Thyroid gland (tissue), 4 donors: Measurements from ENCODE around the gene TNK1. TPM values are rescaled to one million over a fixed set of nuclear protein-coding genes. Genes with fewer than 3 reads are reported as not detected.

Experiments used
- DNase-seq, 2 donors: peaks; one replicate each; pipeline ENCODE4 v3.0.0-alpha.2; 2019
- H3K27ac ChIP-seq, 3 donors: fragments of 200-600 bp; sonication (generic); 1 replicate in 2 of 3; 2 replicates in 1 of 3; pipeline ENCODE4 v1.5.1; 2016 to 2019; ENCODE audit warnings: mild to moderate bottlenecking in 1 of 3, moderate library complexity in 1 of 3
- H3K27me3 ChIP-seq: fragments of 200-600 bp; sonication (generic); one replicate; pipeline ENCODE4 v1.5.1; 2019
- H3K36me3 ChIP-seq, 2 donors: fragments of 200-600 bp; sonication (generic); one replicate each; pipeline ENCODE4 v1.5.1; 2016 to 2019
- H3K4me1 ChIP-seq, 2 donors: fragments of 200-600 bp; sonication (generic); one replicate each; pipeline ENCODE4 v1.5.1; 2017 to 2019
- H3K4me3 ChIP-seq, 3 donors: fragments of 200-600 bp; sonication (generic); replicated peaks in 1 of 3; 1 replicate in 2 of 3; 2 replicates in 1 of 3; pipeline ENCODE4 v1.5.1; 2016; ENCODE audit warnings: mild to moderate bottlenecking in 1 of 3
- H3K9me3 ChIP-seq: fragments of 200-600 bp; sonication (generic); one replicate; pipeline ENCODE4 v1.5.1; 2017
- POLR2A ChIP-seq, 2 donors: fragments of 450-650 bp; IDR thresholded peaks; one replicate each; pipeline ENCODE4 v1.6.1; 2017; ENCODE audit warnings: antibody characterized with exemption in 2 of 2, mild to moderate bottlenecking in 2 of 2, moderate library complexity in 1 of 2
- WGBS, 2 donors: methylation state at CpG; one replicate each; pipeline ENCODE4 v1.1.5; 2017; 5-methylcytosine and 5-hydroxymethylcytosine counted together
- intact Hi-C: fragments of 100-400 bp; cut with DNase I; formaldehyde crosslinking; loops from one replicate; pipeline ENCODE4 v1.15.1; 2023
- total RNA-seq, 4 donors: library from RNA; depleted of rRNA; stranded (reverse); fragments of >200 nt; gene quantifications; one replicate each; pipeline ENCODE4 v1.2.3, GENCODE V29; 2016
- TF ChIP-seq, protein P1 (sequence below), 6 experiments: fragments of 200-600 bp in 3 of 6; fragments of 450-650 bp in 3 of 6; sonication (generic) in 3 of 6; IDR thresholded peaks; one replicate each; pipeline ENCODE4 v1.5.1; 2016 to 2019; ENCODE audit warnings: antibody characterized with exemption in 6 of 6, mild to moderate bottlenecking in 2 of 6, inconsistent platforms in 1 of 6, moderate library complexity in 1 of 6

TNK1 gene
- total RNA-seq, 4 donors from 2014 or later = 11.0 to 30.2 (median 15.9) TPM

DNA sequence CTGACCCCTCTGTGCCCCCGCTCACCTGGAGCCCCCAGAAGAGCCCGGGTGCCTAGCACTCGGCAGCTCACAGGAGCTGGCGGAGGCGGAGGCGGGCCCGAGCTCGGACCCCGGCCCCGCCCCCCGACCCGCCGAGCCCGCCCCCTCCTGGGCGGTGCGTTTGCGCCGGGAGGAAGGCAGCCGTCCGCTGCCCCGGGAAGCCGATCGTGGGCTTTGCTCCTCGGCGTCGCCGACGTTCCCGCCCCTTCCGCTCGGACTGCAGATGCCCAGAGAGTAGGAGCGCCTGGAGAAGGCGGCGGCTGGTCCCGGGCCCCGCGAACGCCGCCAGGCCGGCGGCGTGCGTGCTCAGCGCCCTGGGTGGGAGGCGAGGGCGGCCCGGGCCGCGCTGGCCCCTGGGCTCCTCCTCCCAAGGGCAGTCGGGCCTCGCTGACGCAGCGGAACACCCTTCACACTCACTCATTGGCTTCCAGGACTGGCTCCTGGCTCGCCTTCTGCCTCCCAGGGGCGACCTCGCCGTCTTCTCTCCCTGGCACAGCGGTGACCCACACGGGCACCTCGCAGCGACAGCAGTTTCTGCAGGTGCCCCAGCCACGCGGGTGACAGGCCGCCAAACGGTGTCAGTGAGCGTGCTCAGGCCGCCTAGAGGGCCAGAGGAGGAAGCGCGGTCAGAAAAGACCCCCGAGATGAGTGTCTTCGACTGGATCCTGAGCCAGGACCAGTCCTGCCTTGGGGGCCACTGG lies 13.7 kb downstream of the TNK1 start, which contains the start of gene PLSCR3:
Gene PLSCR3, minus strand, starts transcription at position 74 of the 740 bp plus-strand sequence. CDS start 415 bp downstream, outside the sequence.
- Histone ChIP-seq H3K27ac (peak within 1 kb of the TSS; percentile 72 to 93 (median 92)), H3K4me1 (peaks cover 11 to 18% of the 10 kb centered on the region in 2 donors), H3K9me3 (no peaks in the 10 kb centered on the region), H3K27me3 (no peaks in the 10 kb centered on the region), H3K4me3 (peak within 1 kb of the TSS; percentile 65 to 79 (median 67)), H3K36me3 (peaks cover 0 to 5% of the 10 kb centered on the region in 2 donors)
- DNase-seq = peak; percentile 86 to 89
- intact Hi-C loops = no loop called here
- peak in 1 of 2 donors; percentile 91 for TF ChIP-seq POLR2A (IDR thresholded peaks at IDR 0.05)
- TF ChIP-seq, protein P1, sequence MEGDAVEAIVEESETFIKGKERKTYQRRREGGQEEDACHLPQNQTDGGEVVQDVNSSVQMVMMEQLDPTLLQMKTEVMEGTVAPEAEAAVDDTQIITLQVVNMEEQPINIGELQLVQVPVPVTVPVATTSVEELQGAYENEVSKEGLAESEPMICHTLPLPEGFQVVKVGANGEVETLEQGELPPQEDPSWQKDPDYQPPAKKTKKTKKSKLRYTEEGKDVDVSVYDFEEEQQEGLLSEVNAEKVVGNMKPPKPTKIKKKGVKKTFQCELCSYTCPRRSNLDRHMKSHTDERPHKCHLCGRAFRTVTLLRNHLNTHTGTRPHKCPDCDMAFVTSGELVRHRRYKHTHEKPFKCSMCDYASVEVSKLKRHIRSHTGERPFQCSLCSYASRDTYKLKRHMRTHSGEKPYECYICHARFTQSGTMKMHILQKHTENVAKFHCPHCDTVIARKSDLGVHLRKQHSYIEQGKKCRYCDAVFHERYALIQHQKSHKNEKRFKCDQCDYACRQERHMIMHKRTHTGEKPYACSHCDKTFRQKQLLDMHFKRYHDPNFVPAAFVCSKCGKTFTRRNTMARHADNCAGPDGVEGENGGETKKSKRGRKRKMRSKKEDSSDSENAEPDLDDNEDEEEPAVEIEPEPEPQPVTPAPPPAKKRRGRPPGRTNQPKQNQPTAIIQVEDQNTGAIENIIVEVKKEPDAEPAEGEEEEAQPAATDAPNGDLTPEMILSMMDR (IDR thresholded peaks at IDR 0.05) = peak in 5 of 6 experiments; percentile 20 to 46 (median 41)
- 1 to 5% methylated on average over 12 to 15 of the region's 71 CpGs for WGBS, 2 donors

DNA sequence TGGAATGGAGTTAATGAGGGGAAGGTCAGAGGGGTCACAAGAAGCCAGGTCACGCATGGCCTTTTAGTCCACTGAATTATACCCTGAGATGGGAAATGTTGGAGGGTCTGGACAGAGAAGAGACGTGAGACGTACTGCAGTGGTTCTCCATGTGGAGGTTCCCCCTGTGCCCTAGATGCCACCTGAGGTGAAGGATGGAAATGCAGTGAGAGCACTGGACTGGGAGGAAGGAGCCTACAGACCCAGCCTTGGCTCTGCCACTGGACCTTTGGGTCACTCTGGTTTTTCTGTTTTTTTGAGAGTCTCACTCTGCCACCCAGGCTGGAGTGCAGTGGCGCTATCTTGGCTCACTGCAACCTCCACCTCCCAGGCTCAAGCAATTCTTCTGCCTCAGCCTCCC lies 15.3 kb downstream of the TNK1 start:
- Histone ChIP-seq H3K36me3 (no peaks in the 10 kb centered on the region), H3K9me3 (no peaks in the 10 kb centered on the region), H3K27me3 (no peaks in the 10 kb centered on the region), H3K4me3 (no peak overlapping the region), H3K27ac (no peak overlapping the region), H3K4me1 (peaks cover 11 to 18% of the 10 kb centered on the region in 2 donors)
- TF ChIP-seq, protein P1 (IDR thresholded peaks at IDR 0.05) = no peak
- TF ChIP-seq POLR2A (IDR thresholded peaks at IDR 0.05) = no peak
- 90 to 98% methylated on average over 4 of the region's 4 CpGs for WGBS, 2 donors
- no peak for DNase-seq
- intact Hi-C loops = no loop called here

DNA sequence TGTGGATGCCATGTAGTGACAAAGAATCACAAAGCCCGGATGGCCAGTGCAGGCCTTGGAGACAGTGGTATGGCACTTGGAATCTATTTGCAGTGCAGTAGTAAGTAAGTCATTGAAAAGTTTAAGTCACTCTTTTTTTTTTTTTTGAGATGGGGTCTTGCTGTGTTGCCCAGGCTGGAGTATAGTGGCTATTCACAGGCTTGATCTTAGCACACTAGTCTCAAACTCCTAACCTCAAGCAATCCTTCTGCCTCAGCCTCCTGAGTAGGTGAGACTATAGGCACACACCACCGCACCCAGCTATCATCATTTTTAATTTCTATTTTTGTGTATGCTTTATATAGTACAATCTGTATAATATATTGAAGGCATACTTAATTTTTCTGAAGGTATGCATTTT lies 17.7 kb downstream of the TNK1 start:
- Histone ChIP-seq H3K4me1 (peaks cover 16 to 22% of the 10 kb centered on the region in 2 donors), H3K36me3 (no peaks in the 10 kb centered on the region), H3K27ac (no peak overlapping the region), H3K4me3 (no peak overlapping the region), H3K27me3 (no peaks in the 10 kb centered on the region), H3K9me3 (no peaks in the 10 kb centered on the region)
- TF ChIP-seq, protein P1 (IDR thresholded peaks at IDR 0.05) = no peak
- no peak for TF ChIP-seq POLR2A (IDR thresholded peaks at IDR 0.05)
- 82 to 87% methylated on average over 2 of the region's 2 CpGs for WGBS, 2 donors
- no peak for DNase-seq
- intact Hi-C loops = no loop called here

DNA sequence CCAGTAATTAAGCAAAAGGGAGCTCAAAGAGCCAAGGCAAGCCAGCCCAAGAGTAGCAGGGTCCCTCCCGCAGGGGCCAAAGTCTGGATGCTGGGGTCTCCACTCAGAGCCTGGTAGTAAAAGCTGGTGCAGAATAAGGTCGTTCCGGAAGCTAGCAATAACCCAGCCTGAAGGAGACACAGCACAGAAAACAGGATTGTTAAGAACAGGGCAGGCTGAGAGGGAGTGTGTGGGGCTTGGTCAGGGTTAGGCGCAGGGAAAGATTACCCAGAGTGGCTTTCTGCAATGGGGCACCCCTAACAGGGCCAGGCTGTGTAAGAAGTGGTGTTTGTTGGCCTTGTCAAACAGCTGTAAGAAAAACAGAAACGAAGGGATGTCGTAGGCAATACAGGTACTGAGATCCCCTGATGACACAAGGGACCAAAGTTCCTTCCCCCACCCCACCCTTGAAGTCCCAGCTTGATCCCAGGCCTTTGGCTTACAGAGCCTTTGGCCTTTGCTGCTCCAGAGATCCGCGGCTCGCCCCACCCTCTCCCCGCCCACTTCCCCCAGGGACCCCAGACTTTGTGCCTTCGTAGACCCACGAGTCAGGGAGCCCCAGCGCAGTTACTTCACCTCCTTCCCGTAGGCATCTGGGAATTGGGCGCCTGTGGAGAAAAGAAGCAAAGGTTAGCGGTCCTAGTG lies 22.3 kb downstream of the TNK1 start:
- Histone ChIP-seq H3K27ac (peak overlapping the region; percentile 81 to 84 (median 81)), H3K4me3 (peak overlapping the region in 2 of 3 donors; percentile 59 to 64), H3K36me3 (no peaks in the 10 kb centered on the region), H3K9me3 (no peaks in the 10 kb centered on the region), H3K27me3 (no peaks in the 10 kb centered on the region), H3K4me1 (peaks cover 9 to 19% of the 10 kb centered on the region in 2 donors)
- no peak for TF ChIP-seq POLR2A (IDR thresholded peaks at IDR 0.05)
- TF ChIP-seq, protein P1 (IDR thresholded peaks at IDR 0.05) = no peak
- 11 to 15% methylated on average over 14 to 16 of the region's 16 CpGs for WGBS, 2 donors
- no peak for DNase-seq
- intact Hi-C loops = no loop called here

DNA sequence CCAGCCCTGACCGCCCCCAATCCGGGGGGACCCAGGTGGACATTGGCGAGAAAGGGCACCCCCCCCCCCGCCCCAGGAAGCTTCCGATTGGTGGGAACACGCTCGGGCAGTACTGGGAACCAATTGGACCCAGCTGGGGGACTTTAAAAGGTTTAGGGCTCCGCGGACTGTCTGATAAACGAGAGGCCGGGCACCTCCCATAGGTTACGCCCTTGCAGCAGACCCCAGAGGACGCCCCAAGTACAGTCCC lies 22.8 kb downstream of the TNK1 start:
- TF ChIP-seq, protein P1 (IDR thresholded peaks at IDR 0.05) = no peak
- no peak for TF ChIP-seq POLR2A (IDR thresholded peaks at IDR 0.05)
- intact Hi-C loops = no loop called here
- WGBS, 2 donors = 0% methylated on average over 4 to 11 of the region's 13 CpGs
- Histone ChIP-seq H3K4me1 (peaks cover 9 to 19% of the 10 kb centered on the region in 2 donors), H3K27me3 (no peaks in the 10 kb centered on the region), H3K27ac (peak overlapping the region; percentile 81 to 84 (median 81)), H3K36me3 (no peaks in the 10 kb centered on the region), H3K4me3 (peak overlapping the region in 2 of 3 donors; percentile 59 to 64), H3K9me3 (no peaks in the 10 kb centered on the region)
- no peak for DNase-seq
